SK-N-SH (cell line): Measurements from ENCODE around the gene SMIM1. TPM values are rescaled to one million over a fixed set of nuclear protein-coding genes. Genes with fewer than 3 reads are reported as not detected.

Experiments used
- CTCF ChIA-PET: fragments of 300-600, 350-600 bp; formaldehyde crosslinking; extraction: SDS; loops from one replicate; lab custom pipeline; 2021; lab: Yijun Ruan, JAX
- POLR2A ChIA-PET: fragments of 350-600 bp; sonication (Branson Sonifier 250); formaldehyde crosslinking; extraction: SDS; loops from one replicate; lab custom pipeline; 2020; ENCODE audit warnings: antibody characterized with exemption, inconsistent platforms; lab: Yijun Ruan, JAX
- DNase-seq: peaks from one replicate; pipeline ENCODE4 v3.0.0; 2012
- H2AFZ ChIP-seq: fragments of 200-600 bp; sonication (generic); 2 replicates; pipeline ENCODE4 v1.8.1; 2016; ENCODE audit warnings: antibody characterized with exemption, mild to moderate bottlenecking, low read depth
- H3F3A ChIP-seq: fragments of 200-600 bp; sonication (generic); replicated peaks from 2 replicates; pipeline ENCODE3; 2016; ENCODE audit warnings: antibody characterized with exemption, mild to moderate bottlenecking; ENCODE audit not compliant: insufficient read depth
- H3K27ac ChIP-seq, 2 experiments: fragments of 200-500 bp in 1 of 2; fragments of 200-600 bp in 1 of 2; sonication (Bioruptor generic) in 1 of 2; sonication (generic), shearing (Covaris generic) in 1 of 2; 2 replicates each; pipeline versions ENCODE4 v1.5.1 to v1.6.1; 2014 to 2016; ENCODE audit warnings: low read depth in 2 of 2, inconsistent platforms in 1 of 2, low read length in 1 of 2, mild to moderate bottlenecking in 1 of 2, mixed read lengths in 1 of 2
- H3K27me3 ChIP-seq: fragments of 200-600 bp; sonication (generic), shearing (Covaris generic); 2 replicates; pipeline ENCODE4 v1.6.1; 2016; ENCODE audit warnings: mixed run types; ENCODE audit not compliant: insufficient read depth
- H3K36me3 ChIP-seq, 2 experiments: fragments of 200-500 bp in 1 of 2; fragments of 200-600 bp in 1 of 2; sonication (Bioruptor generic) in 1 of 2; sonication (generic) in 1 of 2; replicated peaks in 1 of 2; 2 replicates each; pipeline versions ENCODE3 to v1.5.1; 2014 to 2016; ENCODE audit warnings: low read length in 1 of 2, mild to moderate bottlenecking in 1 of 2; ENCODE audit not compliant: insufficient read depth in 2 of 2, control insufficient read depth in 1 of 2
- H3K4me1 ChIP-seq, 2 experiments: fragments of 200-500 bp in 1 of 2; fragments of 200-600 bp in 1 of 2; sonication (Bioruptor generic) in 1 of 2; sonication (generic), shearing (Covaris generic) in 1 of 2; 2 replicates each; pipeline versions ENCODE4 v1.5.1 to v1.6.1; 2014 to 2016; ENCODE audit warnings: low read depth in 1 of 2, low read length in 1 of 2, mixed run types in 1 of 2; ENCODE audit not compliant: insufficient read depth in 2 of 2, control insufficient read depth in 1 of 2
- H3K4me2 ChIP-seq: fragments of 200-600 bp; sonication (generic), shearing (Covaris generic); 2 replicates; pipeline ENCODE4 v1.6.1; 2017; ENCODE audit warnings: mixed run types
- H3K4me3 ChIP-seq, 2 experiments: fragments of 200-500 bp in 1 of 2; fragments of 200-600 bp in 1 of 2; sonication (Bioruptor generic) in 1 of 2; sonication (generic), shearing (Covaris generic) in 1 of 2; 2 replicates each; pipeline versions ENCODE4 v1.5.1 to v1.8.1; 2014 to 2016; ENCODE audit warnings: low read depth in 2 of 2, inconsistent platforms in 1 of 2, low read length in 1 of 2, mild to moderate bottlenecking in 1 of 2, mixed read lengths in 1 of 2, moderate library complexity in 1 of 2
- H3K79me2 ChIP-seq: fragments of 200-600 bp; sonication (generic); 2 replicates; pipeline ENCODE4 v1.8.1; 2017; ENCODE audit warnings: mild to moderate bottlenecking; ENCODE audit not compliant: insufficient read depth
- H3K9ac ChIP-seq: fragments of 200-600 bp; sonication (generic); 2 replicates; pipeline ENCODE4 v1.6.1; 2017; ENCODE audit warnings: mixed run types
- H3K9me2 ChIP-seq: fragments of 200-600 bp; sonication (generic); 2 replicates; pipeline ENCODE4 v1.6.1; 2017; ENCODE audit warnings: mixed run types
- H3K9me3 ChIP-seq: fragments of 200-600 bp; sonication (generic); 2 replicates; pipeline ENCODE4 v1.6.1; 2017; ENCODE audit warnings: mixed run types, mild to moderate bottlenecking, moderate library complexity
- H4K20me1 ChIP-seq: fragments of 200-600 bp; sonication (generic); 2 replicates; pipeline ENCODE4 v1.6.1; 2017; ENCODE audit warnings: mild to moderate bottlenecking, mixed run types; ENCODE audit not compliant: insufficient read depth
- CHD2 ChIP-seq: fragments of 150-350 bp; IDR thresholded peaks from 2 replicates; pipeline ENCODE4 v1.6.1; 2018; ENCODE audit warnings: low read length; ENCODE audit not compliant: partially characterized antibody
- ELF1 ChIP-seq: IDR thresholded peaks from 2 replicates; pipeline ENCODE4 v1.4.0; 2012
- GABPA ChIP-seq: IDR thresholded peaks from 2 replicates; pipeline ENCODE4 v1.4.0; 2012; ENCODE audit warnings: low read depth, mild to moderate bottlenecking
- IRF3 ChIP-seq: fragments of 150-350 bp; IDR thresholded peaks from 2 replicates; pipeline ENCODE4 v1.6.1; 2016; ENCODE audit warnings: mild to moderate bottlenecking, low read depth, low read length
- MXI1 ChIP-seq: IDR thresholded peaks from 2 replicates; pipeline ENCODE4 v1.6.1; 2012; ENCODE audit warnings: mild to moderate bottlenecking, low read depth, low read length, improper control_type of control experiment
- NFIC ChIP-seq: IDR thresholded peaks from 2 replicates; pipeline ENCODE4 v1.4.0; 2012; ENCODE audit warnings: borderline replicate concordance
- NRF1 ChIP-seq: IDR thresholded peaks from 2 replicates; pipeline ENCODE4 v1.6.1; 2012; ENCODE audit warnings: low read depth, mild to moderate bottlenecking, low read length
- POLR2AphosphoS5 ChIP-seq: IDR thresholded peaks from 2 replicates; pipeline ENCODE4 v1.6.1; 2012; ENCODE audit warnings: low read depth, low read length
- SIN3A ChIP-seq: IDR thresholded peaks from 2 replicates; pipeline ENCODE4 v1.6.1; 2012; ENCODE audit warnings: low read depth, mild to moderate bottlenecking, low read length, moderate library complexity, borderline replicate concordance
- TAF1 ChIP-seq: IDR thresholded peaks from 2 replicates; pipeline ENCODE4 v1.6.1; 2012; ENCODE audit warnings: low read depth, mild to moderate bottlenecking, low read length, moderate library complexity, borderline replicate concordance
- USF2 ChIP-seq: fragments of 150-350 bp; IDR thresholded peaks from 2 replicates; pipeline ENCODE4 v1.6.1; 2017; ENCODE audit warnings: antibody characterized with exemption, low read length, low read depth, borderline replicate concordance
- ZBTB33 ChIP-seq: IDR thresholded peaks from 2 replicates; pipeline ENCODE4 v1.4.0; 2012; ENCODE audit warnings: low read depth, borderline replicate concordance
- WGBS: methylation state at CpG from one replicate; pipeline ENCODE4 v1.1.6; 2017; ENCODE audit warnings: low lambda C conversion rate; 5-methylcytosine and 5-hydroxymethylcytosine counted together
- polyA plus RNA-seq, 3 experiments: library from polyadenylated mRNA; depleted of rRNA; stranded (reverse); fragments of >200 nt; gene quantifications; 2 replicates each; pipeline ENCODE4 v1.2.3, GENCODE V29; 2012

SMIM1 gene
- polyA plus RNA-seq, 1 of the 3 experiments (the other 2 are of a cell fraction) = 6.1 TPM

GRCh38 chr1:3746830-3747521, 25.6 kb upstream of the SMIM1 start:
- H3K9ac ChIP-seq = peak overlapping the region; percentile 49; the same call in 1 of the 2 replicates
- ChIA-PET POLR2A (no interaction called here), CTCF (interaction anchor here (1.0 to 1.5 kb wide), 4 partner anchors 19 to 23 kb away, joined by 3 to 7 read pairs (median 4); no protein-coding TSS in a partner anchor)
- no peaks in the 10 kb centered on the region for H3K27me3 ChIP-seq
- H3F3A ChIP-seq = peaks cover 10% of the 10 kb centered on the region
- TF ChIP-seq IRF3 (no peak), NFIC (no peak), NRF1 (0 out of 2 replicates have a peak, but pooled peaks have one; percentile 50), USF2 (no peak), ZBTB33 (peak; percentile 81; the same call in 1 of the 2 replicates), POLR2AphosphoS5 (peak; percentile 76), SIN3A (peak; percentile 80), GABPA (peak; percentile 86), ELF1 (0 out of 2 replicates have a peak, but pooled peaks have one; percentile 18), TAF1 (peak; percentile 70; the same call in 1 of the 2 replicates), MXI1 (peak; percentile 51; the same call in 1 of the 2 replicates), CHD2 (peak; percentile 84)
- TF ChIP-seq, all 33 proteins: peak for 9
- no peaks in the 10 kb centered on the region for H4K20me1 ChIP-seq
- H3K4me3 ChIP-seq = peak overlapping the region; percentile 56 to 79
- H3K4me2 ChIP-seq = peak overlapping the region; percentile 75
- peaks cover 0 to 13% of the 10 kb centered on the region in 2 experiments for H3K36me3 ChIP-seq
- H3K4me1 ChIP-seq = peaks cover 0 to 28% of the 10 kb centered on the region in 2 experiments; a peak in 1 of 4 replicates
- peaks cover 4% of the 10 kb centered on the region; the same call in 1 of the 2 replicates for H3K79me2 ChIP-seq
- DNase-seq = peak; percentile 100
- H3K27ac ChIP-seq = peak overlapping the region in 1 of 2 experiments; percentile 22; a peak in 1 of 4 replicates
- H2AFZ ChIP-seq = peak overlapping the region; percentile 87
- H3K9me2 ChIP-seq = no peaks in the 10 kb centered on the region
- no CpG with 5 or more reads among the region's 73 CpGs for WGBS
- H3K9me3 ChIP-seq = no peaks in the 10 kb centered on the region
